NCI-H2029 treated with DMSO at 0.1 percent for 48 hours (cell line): ENCODE measurements around the gene NUFIP1.
"Not testable (repeated sequence)": the region's sequence is repeated elsewhere in the genome, so short reads cannot be mapped to it uniquely, and the experiment has no call there.

ENCODE experiments used
- DNase-seq: peaks from one replicate; lab custom pipeline; 2025; lab: John Stamatoyannopoulos, UW

The NUFIP1 gene

DNA sequence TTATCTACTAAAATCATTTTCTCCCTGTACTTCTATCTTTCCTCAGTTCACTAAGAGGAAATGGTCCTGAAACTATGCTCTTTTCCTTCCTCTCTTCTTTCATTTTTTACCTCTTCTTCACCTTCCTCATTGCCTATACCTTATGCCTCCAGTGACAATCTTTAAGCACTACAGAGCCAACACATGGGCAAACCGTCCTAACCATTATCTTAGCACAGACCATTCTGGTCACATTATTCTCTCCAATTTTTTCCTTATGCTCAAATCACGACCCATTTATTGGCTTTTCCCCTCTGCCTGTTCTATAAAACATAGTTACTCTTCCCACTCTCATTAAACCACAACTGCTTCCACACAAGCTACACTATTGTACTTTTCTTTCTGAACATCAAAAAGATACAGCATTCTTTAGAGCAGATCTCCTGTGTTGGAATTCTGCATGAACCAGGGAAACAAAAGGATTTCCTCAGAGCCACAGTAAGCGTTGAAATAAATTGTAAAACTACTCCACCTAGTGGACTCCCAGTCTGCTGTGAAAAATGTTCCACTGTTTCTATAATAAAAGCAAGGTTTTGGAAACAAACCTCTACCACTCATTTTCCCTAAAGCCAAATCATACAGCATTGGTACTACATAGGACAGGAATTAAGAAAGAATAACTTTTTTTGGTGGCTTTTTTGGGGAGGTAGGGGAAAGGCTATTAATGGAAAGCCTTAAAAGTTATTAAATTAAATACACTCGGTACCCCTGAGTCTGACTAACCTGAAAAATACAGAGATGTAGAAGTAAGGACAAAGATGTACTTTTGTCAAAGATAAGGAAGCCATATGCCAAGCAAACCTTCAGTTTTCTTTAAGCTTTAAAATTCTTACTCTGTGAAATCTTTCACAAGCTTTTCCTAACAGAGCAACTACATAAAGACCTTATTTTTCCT lies 19.5 kb downstream of the NUFIP1 start:
- DNase-seq = peak; percentile 19

- no peak for DNase-seq
These were observed 20.8 kb downstream of the NUFIP1 start for GRCh38 chr13:44968434-44968815.

DNA sequence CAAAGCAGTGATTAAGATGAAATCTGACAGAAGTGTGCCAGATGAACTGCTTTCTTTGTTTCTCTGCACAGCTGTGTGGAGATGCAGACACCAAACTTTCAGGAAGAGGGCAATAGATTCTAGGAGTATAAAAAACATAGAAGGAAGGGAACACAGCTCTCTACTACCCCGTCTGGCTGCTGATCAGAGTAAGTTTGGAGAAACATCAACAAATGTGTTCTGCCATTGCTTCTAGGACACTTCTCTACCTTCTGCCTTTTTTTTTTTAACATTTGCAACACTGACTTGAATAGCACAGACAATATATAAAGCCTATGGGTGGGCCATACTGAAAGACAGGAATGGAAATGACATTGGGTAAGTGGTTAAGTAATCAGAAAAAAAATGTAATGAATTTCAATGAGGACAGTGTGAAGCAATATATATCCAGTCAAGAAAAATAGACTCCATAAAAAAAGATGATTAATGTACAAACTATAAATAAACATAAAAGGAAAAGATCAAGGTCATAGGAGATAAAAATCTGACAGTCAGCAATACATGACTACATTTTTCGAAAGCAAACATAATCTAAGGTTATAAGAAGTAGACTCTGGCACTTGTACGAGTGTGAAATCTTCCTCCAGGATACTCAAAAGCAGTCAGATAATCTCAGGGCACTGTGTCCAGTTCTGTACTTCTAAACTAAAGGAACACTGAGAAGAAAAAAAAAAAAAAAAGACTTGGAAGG lies 21.4 kb downstream of the NUFIP1 start:
- DNase-seq = no peak

GRCh38 chr13:44961997-44962396 lies 27.3 kb downstream of the NUFIP1 start:
- DNase-seq = no peak

DNA sequence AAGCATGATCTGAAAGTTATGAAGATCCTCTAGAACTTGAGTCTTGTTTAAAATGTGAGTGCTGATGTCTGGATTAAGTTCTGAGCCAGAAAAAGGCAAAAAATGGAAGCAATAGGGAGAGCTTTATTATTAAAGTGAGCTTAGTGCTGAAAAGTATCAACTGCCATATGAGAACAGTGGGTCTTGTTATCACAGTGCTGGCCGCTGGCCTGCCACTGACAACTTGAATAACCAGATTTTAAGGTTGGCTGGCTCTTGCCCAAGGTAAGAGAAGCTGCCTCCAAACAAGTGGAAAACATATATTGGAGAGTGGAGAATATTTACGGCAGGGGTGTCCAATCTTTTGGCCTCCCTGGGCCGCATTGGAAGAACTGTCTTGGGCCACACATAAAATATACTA lies 33.9 kb downstream of the NUFIP1 start:
- DNase-seq = no peak

- DNase-seq = no peak
These were observed 35.0 kb downstream of the NUFIP1 start for GRCh38 chr13:44954224-44954623.

GRCh38 chr13:44952671-44953070 lies 36.6 kb downstream of the NUFIP1 start:
- DNase-seq = no peak

GRCh38 chr13:44951184-44951583 lies 38.1 kb downstream of the NUFIP1 start:
- DNase-seq = no peak

DNA sequence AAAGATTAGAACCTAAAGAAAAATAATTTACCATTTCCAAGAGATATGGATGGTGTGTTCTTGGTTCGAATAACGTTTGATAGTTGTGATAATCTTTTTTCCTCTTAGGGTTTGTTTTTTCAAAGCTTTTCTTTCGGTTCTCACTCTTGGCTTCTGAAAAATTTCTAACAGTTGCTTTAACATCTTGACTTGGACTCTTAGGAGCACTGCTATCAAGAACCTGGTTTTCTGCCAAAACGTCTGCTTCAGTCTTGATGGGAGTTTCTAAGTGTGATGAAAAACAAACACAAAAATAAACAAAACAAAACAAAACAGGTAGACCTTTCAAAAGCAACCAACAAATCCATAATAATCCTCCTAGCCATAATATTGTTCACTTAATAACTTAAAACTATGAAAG lies 45.9 kb downstream of the NUFIP1 start:
- DNase-seq = not testable (repeated sequence)

DNA sequence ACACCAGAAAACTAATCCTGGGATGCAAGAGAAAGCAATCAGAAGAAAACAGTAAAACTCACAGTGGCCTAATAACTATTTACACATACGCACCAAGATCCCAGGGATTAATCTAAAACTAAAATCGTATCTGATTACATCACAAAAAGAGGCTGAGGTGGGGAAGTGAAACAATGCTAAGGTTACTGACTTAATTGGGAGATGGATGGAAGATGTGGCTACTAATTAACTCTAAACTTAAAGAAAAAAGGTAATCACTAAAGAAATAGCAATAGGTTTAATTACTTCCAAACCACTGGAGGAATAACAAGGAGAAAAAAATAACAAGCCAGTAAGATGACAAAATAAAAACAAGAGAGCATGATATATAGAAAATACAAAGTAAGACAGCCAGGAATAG lies 50.4 kb downstream of the NUFIP1 start:
- DNase-seq = no peak

DNA sequence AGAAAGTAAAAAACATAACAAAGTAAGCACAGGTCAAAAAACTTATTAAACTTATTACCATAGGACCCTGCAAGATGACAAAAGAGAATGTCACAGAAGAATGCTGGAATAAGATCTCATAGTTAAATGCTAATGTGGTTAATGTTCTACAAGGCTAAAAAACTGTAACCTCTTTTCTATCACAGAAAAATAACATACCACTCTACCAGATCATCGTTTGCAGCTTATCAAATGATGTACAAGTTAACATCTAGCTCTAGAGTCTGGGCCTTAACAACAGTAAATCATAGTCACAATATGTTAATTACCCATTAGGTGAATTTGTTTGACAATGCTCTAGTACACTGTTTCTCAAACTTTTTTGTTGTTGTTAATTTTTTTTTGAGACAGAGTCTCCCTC lies 53.0 kb downstream of the NUFIP1 start:
- DNase-seq = no peak

DNA sequence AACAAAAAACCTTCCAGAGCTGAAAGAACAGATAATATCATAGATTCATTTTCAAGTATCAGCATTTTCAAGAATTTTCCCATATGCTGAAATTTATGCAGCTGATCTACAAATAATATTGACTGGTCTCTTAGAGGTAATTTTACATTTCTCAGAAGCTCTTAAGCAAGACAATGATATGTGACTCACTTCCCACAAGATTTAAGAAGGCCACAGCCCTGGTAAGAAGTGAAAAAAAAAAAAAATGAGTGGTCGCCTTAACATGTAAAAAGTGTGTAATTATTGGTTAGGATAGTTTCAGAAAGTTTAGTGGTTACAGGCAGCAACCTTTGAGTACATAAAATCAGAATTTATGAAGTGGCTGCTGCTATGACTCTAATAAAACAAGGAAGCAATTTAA lies 54.5 kb downstream of the NUFIP1 start:
- no peak for DNase-seq

DNA sequence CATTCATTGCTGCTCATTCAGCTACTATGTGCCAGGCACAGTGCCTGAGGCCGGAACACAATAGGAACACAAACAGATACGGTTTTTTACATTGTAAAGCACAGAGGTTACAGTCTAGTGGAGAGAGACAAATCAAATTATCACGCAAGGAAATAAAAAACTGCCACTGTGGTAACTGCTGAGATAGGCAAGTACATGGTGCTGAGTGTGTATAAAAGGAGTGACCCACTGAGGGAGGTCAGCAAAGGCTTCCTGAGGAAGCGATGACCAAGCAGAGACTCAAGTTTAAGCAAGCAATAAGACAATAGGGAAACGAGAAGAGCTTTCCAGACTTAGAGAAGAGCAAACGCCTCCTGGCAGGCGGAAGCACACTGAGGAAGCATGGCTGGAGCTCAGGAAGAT lies 56.4 kb downstream of the NUFIP1 start:
- DNase-seq = no peak

GRCh38 chr13:44932171-44932849 lies 57.0 kb downstream of the NUFIP1 start:
- DNase-seq = no peak

GRCh38 chr13:44930963-44931623 lies 58.2 kb downstream of the NUFIP1 start:
- no peak for DNase-seq

GRCh38 chr13:44930280-44930679 lies 59.0 kb downstream of the NUFIP1 start:
- DNase-seq = no peak

DNA sequence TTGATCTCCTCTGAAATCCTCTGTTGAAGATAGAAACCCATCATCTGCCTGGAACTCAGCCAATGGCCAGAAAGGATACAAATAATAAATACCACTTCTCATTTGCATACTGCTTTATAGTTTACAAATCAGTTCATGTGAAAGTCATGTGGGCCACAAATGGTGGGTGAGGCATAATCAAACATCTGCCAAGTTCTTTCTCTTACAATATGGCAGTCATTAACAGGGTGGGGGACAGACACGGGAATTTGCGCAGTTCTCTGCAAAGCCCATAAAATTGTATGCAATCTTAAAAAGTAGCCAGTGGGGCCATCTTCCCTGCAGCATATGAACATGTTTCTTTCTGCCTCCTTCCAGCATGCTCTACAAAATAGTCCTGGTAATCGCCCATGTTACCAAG lies 59.6 kb downstream of the NUFIP1 start:
- no peak for DNase-seq

DNA sequence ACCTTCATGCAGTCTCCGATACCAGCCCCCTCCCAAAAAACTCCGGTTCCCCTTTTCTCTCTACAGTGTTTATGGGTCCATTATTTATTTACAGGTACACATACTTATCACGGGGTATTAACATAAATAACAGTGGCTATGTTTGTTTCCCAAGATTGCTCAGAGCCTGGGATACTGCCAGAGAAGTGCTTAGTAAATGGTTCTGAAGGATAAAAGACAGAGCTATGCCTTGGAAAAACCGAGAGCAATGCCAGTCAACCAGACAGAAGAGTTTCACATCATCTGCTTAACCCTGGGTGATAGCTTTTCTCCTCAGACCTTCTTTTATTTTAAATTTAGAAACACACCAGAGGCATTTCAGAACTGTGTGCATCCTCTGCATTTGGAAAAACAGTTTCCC lies 61.3 kb downstream of the NUFIP1 start:
- DNase-seq = no peak

GRCh38 chr13:44921931-44922758 lies 67.1 kb downstream of the NUFIP1 start:
- DNase-seq = peak; percentile 41

DNA sequence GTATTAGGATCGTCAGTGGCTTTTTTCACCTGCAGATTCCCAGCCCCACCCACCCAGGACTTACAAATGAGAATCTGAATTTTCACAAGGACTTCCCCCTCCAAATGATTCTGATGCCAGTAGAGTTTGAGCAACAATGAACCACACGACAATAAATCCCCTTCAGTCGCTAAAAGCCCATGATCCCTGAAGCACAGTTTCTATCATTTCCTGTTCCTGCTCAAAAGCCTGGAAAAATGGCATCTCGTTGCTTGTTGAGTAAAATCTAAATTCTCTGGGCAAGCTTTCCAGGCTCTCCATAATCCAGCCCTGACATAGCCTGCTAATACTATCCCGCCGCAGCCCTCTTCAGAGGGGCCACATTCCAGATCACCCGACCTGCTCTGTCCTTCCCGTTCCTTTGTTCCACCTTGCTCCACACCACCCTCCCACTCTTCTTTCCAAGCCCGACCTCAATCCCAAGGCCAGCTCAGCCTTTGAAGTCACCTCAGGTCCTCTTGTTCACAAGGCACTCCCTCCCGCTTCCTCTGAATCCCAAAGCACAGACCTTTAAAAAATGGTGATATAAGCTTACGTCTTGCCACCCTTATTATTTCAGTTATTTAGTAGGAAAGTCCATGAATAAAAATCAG lies 67.9 kb downstream of the NUFIP1 start:
- DNase-seq = no peak

GRCh38 chr13:44920013-44920412 lies 69.3 kb downstream of the NUFIP1 start:
- DNase-seq = no peak
